Ishikawa (cell line): ENCODE results near the gene DCST2.

Experiments
- CEBPB ChIP-seq: IDR thresholded peaks from 2 replicates; pipeline ENCODE4 v1.6.1; 2012
- CREB1 ChIP-seq: IDR thresholded peaks from 2 replicates; pipeline ENCODE4 v1.6.1; 2012; ENCODE audit warnings: low read depth
- EP300 ChIP-seq: IDR thresholded peaks from 2 replicates; pipeline ENCODE4 v1.6.1; 2012; ENCODE audit warnings: borderline replicate concordance
- MAX ChIP-seq: IDR thresholded peaks from 2 replicates; pipeline ENCODE4 v1.6.1; 2012
- TAF1 ChIP-seq: IDR thresholded peaks from 2 replicates; pipeline ENCODE4 v1.6.1; 2012; ENCODE audit warnings: low read depth, mild to moderate bottlenecking
- TEAD4 ChIP-seq: IDR thresholded peaks from 2 replicates; pipeline ENCODE4 v1.6.1; 2012

- no peak for TF ChIP-seq MAX
- TF ChIP-seq TAF1, result no peak
- no peak for TF ChIP-seq CEBPB
- no peak for TF ChIP-seq CREB1
- TF ChIP-seq EP300, result no peak
- no peak for TF ChIP-seq TEAD4
Observed at GRCh38 chr1:155048449-155049334, 15.1 kb upstream of the DCST2 start.
